GM23248 (cell line): Measurements from ENCODE around the gene TMEM107. TPM values are rescaled to one million over a fixed set of nuclear protein-coding genes. Genes with fewer than 3 reads are reported as not detected.

Source experiments
- DNase-seq: peaks from one replicate; pipeline ENCODE4 v3.0.0-alpha.2; 2015
- H2AFZ ChIP-seq: fragments of 200-600 bp; sonication (generic); 2 replicates; pipeline ENCODE4 v1.6.1; 2016; ENCODE audit warnings: antibody characterized with exemption
- H3F3A ChIP-seq: fragments of 200-600 bp; sonication (generic); 2 replicates; pipeline ENCODE4 v1.6.1; 2016; ENCODE audit warnings: mild to moderate bottlenecking, antibody characterized with exemption, mixed run types; ENCODE audit not compliant: insufficient read depth
- H3K27ac ChIP-seq: fragments of 200-600 bp; sonication (generic); 2 replicates; pipeline ENCODE4 v1.5.1; 2016; ENCODE audit warnings: mild to moderate bottlenecking
- H3K27me3 ChIP-seq: fragments of 200-600 bp; sonication (generic); replicated peaks from 2 replicates; pipeline ENCODE4 v1.6.1; 2016; ENCODE audit warnings: mild to moderate bottlenecking; ENCODE audit not compliant: insufficient read depth
- H3K36me3 ChIP-seq: fragments of 200-600 bp; sonication (generic); 2 replicates; pipeline ENCODE4 v1.6.1; 2016; ENCODE audit warnings: low read depth, mild to moderate bottlenecking
- H3K4me1 ChIP-seq: fragments of 200-600 bp; sonication (generic); 2 replicates; pipeline ENCODE4 v1.6.1; 2016; ENCODE audit warnings: mild to moderate bottlenecking; ENCODE audit not compliant: insufficient read depth
- H3K4me2 ChIP-seq: fragments of 200-600 bp; sonication (generic); one replicate; pipeline ENCODE4 v1.6.1; 2016; ENCODE audit warnings: mild to moderate bottlenecking; ENCODE audit not compliant: unreplicated experiment
- H3K4me3 ChIP-seq: fragments of 200-600 bp; sonication (generic); 2 replicates; pipeline ENCODE4 v1.5.1; 2016; ENCODE audit warnings: mild to moderate bottlenecking
- H3K79me2 ChIP-seq: fragments of 200-600 bp; sonication (generic); 2 replicates; pipeline ENCODE4 v1.6.1; 2016; ENCODE audit warnings: mild to moderate bottlenecking; ENCODE audit not compliant: insufficient read depth
- H3K9ac ChIP-seq: fragments of 200-600 bp; sonication (generic); 2 replicates; pipeline ENCODE4 v1.6.1; 2016; ENCODE audit warnings: mild to moderate bottlenecking
- H3K9me2 ChIP-seq: fragments of 200-600 bp; sonication (generic); 2 replicates; pipeline ENCODE4 v1.6.1; 2016; ENCODE audit warnings: mixed run types, mild to moderate bottlenecking, moderate library complexity; ENCODE audit not compliant: insufficient read depth
- H3K9me3 ChIP-seq: fragments of 200-600 bp; sonication (generic); one replicate; pipeline ENCODE4 v1.6.1; 2017; ENCODE audit warnings: low read depth
- H4K20me1 ChIP-seq: fragments of 200-600 bp; sonication (generic); 2 replicates; pipeline ENCODE4 v1.6.0; 2016; ENCODE audit not compliant: insufficient read depth
- EZH2 ChIP-seq: fragments of 200-600 bp; sonication (generic); IDR thresholded peaks from 2 replicates; pipeline ENCODE4 v1.6.1; 2018; ENCODE audit warnings: antibody characterized with exemption, mild to moderate bottlenecking; ENCODE audit not compliant: insufficient read depth, poor library complexity, severe bottlenecking
- EZH2phosphoT487 ChIP-seq: fragments of 200-600 bp; sonication (generic); IDR thresholded peaks from 2 replicates; pipeline ENCODE4 v1.6.1; 2018; ENCODE audit warnings: antibody characterized with exemption, moderate library complexity, mild to moderate bottlenecking, low read depth; ENCODE audit not compliant: insufficient read depth
- WGBS, 2 experiments: methylation state at CpG; one replicate each; pipeline ENCODE4 v1.1.6; 2015 to 2017; ENCODE audit warnings: low lambda C conversion rate in 2 of 2, low coverage in 1 of 2; ENCODE audit errors: missing lambda C conversion rate in 2 of 2; 5-methylcytosine and 5-hydroxymethylcytosine counted together
- in situ Hi-C: fragments of 300-500 bp; cut with MboI; formaldehyde crosslinking; loops from 2 replicates; pipeline ENCODE4 v1.15.0; 2020
- polyA plus RNA-seq: library from polyadenylated mRNA; unstranded; fragments of >200 nt; fragmentation: Nextera tagmentation; extraction: Ambion mirVana; gene quantifications from 2 replicates; pipeline ENCODE4 v1.2.1, GENCODE V29; 2016
- total RNA-seq: library from RNA; depleted of rRNA; stranded (reverse); fragments of >200 nt; shearing (Covaris generic); gene quantifications from 2 replicates; pipeline ENCODE4 v1.2.3, GENCODE V29; 2014

Gene TMEM107
- total and polyA plus RNA-seq, 2 experiments from 2014 or later, result 11.6 to 20.9 TPM

- Histone ChIP-seq H3K36me3 (no peaks in the 10 kb centered on the region), H2AFZ (no peak overlapping the region), H3F3A (peaks cover 6% of the 10 kb centered on the region), H3K79me2 (no peaks in the 10 kb centered on the region), H3K4me1 (peaks cover 5% of the 10 kb centered on the region), H3K9me2 (no peaks in the 10 kb centered on the region), H4K20me1 (no peaks in the 10 kb centered on the region), H3K4me3 (no peak overlapping the region), H3K27me3 (no peaks in the 10 kb centered on the region), H3K9me3 (no peaks in the 10 kb centered on the region), H3K9ac (no peak overlapping the region), H3K4me2 (no peak overlapping the region), H3K27ac (no peak overlapping the region)
- in situ Hi-C loops, result no loop called here
- WGBS, 2 experiments, result 70 to 76% methylated on average over 11 to 12 of the region's 12 CpGs
- DNase-seq, result no peak
- TF ChIP-seq EZH2phosphoT487, result no peak
- no peak for TF ChIP-seq EZH2
Observed at GRCh38 chr17:8133399-8133798, 42.8 kb downstream of the TMEM107 start.

GRCh38 chr17:8131844-8132441, 44.2 kb downstream of the TMEM107 start:
- no peaks in the 10 kb centered on the region for H3K27me3 ChIP-seq
- H2AFZ ChIP-seq, result no peak overlapping the region
- H3K4me1 ChIP-seq, result no peaks in the 10 kb centered on the region
- H4K20me1 ChIP-seq, result no peaks in the 10 kb centered on the region
- no peaks in the 10 kb centered on the region for H3K79me2 ChIP-seq
- WGBS, 2 experiments, result 43 to 54% methylated on average over 3 of the region's 3 CpGs
- in situ Hi-C loops, result no loop called here
- no peaks in the 10 kb centered on the region for H3K9me3 ChIP-seq
- H3K4me2 ChIP-seq, result no peak overlapping the region
- H3K9me2 ChIP-seq, result no peaks in the 10 kb centered on the region
- no peak overlapping the region for H3K4me3 ChIP-seq
- peaks cover 7% of the 10 kb centered on the region for H3F3A ChIP-seq
- no peaks in the 10 kb centered on the region for H3K36me3 ChIP-seq
- no peak for TF ChIP-seq EZH2
- TF ChIP-seq EZH2phosphoT487, result no peak
- no peak overlapping the region for H3K27ac ChIP-seq
- no peak overlapping the region for H3K9ac ChIP-seq
- DNase-seq, result no peak

DNA sequence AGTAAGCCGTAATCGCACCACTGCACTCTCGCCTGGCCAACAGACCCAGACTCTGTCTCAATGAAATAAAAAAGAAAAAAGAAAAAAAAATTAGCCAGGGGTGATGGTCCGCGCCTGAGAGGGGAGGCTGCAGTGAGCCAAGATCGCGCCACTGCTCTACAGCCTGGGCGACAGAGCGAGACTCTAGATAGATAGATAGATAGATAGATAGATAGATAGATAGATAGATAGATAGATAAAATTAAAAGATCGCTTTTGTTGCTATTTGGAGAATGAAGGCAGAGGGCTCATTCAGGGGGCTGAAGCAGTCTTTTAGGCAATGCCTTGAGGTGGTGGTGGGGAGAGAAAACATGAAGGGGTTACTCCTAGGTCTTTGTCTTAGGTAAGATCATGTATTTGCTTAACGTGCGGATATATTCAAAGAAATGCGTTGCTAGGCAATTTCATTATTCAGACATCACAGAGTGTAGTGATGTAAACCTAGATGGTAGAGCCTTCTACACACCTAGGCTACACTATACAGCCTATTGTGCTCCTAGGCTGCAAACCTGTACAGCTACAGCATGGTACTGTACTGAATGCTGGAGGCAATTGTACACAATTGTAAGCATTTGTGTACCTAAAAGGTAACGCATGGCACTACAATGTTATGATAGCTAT, 47.9 kb downstream of the TMEM107 start:
- Histone ChIP-seq H3K9me2 (no peaks in the 10 kb centered on the region), H3K9ac (no peak overlapping the region), H3K79me2 (no peaks in the 10 kb centered on the region), H2AFZ (no peak overlapping the region), H3K4me1 (peaks cover 19% of the 10 kb centered on the region), H4K20me1 (no peaks in the 10 kb centered on the region), H3K27ac (no peak overlapping the region), H3K4me3 (no peak overlapping the region), H3K27me3 (no peaks in the 10 kb centered on the region), H3K9me3 (no peaks in the 10 kb centered on the region), H3F3A (peaks cover 14% of the 10 kb centered on the region), H3K36me3 (no peaks in the 10 kb centered on the region), H3K4me2 (no peak overlapping the region)
- no peak for TF ChIP-seq EZH2phosphoT487
- TF ChIP-seq EZH2, result no peak
- in situ Hi-C loops, result no loop called here
- DNase-seq, result no peak
- WGBS, 2 experiments, result 94 to 95% methylated on average over 14 of the region's 14 CpGs

DNA sequence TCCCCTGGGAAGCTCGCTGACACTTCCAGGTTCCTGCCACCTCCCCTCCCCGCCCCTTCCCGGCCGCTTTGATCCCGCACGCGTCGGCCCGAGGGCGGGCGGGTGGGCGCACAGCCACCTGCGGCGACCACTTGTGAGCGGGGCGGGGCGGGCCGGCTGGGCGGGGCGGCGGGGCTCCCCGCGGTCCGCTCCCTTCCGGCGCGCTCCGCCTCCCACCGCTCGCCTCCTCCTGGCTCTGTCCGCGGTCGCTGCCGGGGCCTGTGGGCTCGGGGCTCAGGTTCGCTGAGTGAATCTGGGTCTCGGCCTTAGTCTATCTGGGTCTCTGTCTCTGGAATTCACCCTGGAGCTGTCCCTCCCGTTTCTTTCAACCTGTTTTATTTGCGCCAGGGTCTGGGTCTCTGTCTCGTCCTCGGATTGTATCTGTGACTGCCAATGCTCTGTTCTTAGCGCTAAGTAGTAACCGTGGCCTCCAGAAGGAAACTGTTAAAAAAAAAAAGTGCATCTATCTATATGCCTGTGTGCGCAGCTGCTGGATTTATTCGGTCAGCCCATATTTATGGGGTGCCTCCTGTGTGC, 49.6 kb downstream of the TMEM107 start:
- no peaks in the 10 kb centered on the region for H3K27me3 ChIP-seq
- peak overlapping the region; percentile 3; the same call in 1 of the 2 replicates for H3K27ac ChIP-seq
- no peaks in the 10 kb centered on the region for H3K9me3 ChIP-seq
- TF ChIP-seq EZH2phosphoT487 (no peak), EZH2 (no peak)
- H3K79me2 ChIP-seq, result no peaks in the 10 kb centered on the region
- WGBS, 2 experiments, result 1 to 2% methylated on average over 11 to 18 of the region's 45 CpGs
- peak overlapping the region; percentile 96 for H3K4me2 ChIP-seq
- no peaks in the 10 kb centered on the region for H4K20me1 ChIP-seq
- peak overlapping the region; percentile 75 for H3K4me3 ChIP-seq
- H3K9me2 ChIP-seq, result no peaks in the 10 kb centered on the region
- no peaks in the 10 kb centered on the region for H3K36me3 ChIP-seq
- H3K4me1 ChIP-seq, result peaks cover 19% of the 10 kb centered on the region
- peaks cover 14% of the 10 kb centered on the region for H3F3A ChIP-seq
- DNase-seq, result peak; percentile 67
- H2AFZ ChIP-seq, result peak overlapping the region; percentile 93
- in situ Hi-C loops, result no loop called here
- H3K9ac ChIP-seq, result peak overlapping the region; percentile 60
